HepG2 (cell line): ENCODE results near the gene SPRTN.

ENCODE experiments used
- YEATS4 ChIP-seq: sonication (generic); formaldehyde crosslinking; IDR thresholded peaks from 2 replicates; pipeline ENCODE4 v1.4.0; 2020; ENCODE audit warnings: missing genetic modification reagents, borderline replicate concordance
- ZNF687 ChIP-seq: sonication (generic); formaldehyde crosslinking; IDR thresholded peaks from 2 replicates; pipeline ENCODE4 v1.5.1; 2020; ENCODE audit warnings: mild to moderate bottlenecking, missing genetic modification reagents, moderate library complexity

- TF ChIP-seq ZNF687 (no peak), YEATS4 (CRISPR knock-in tag) (no peak)
These were observed 52.0 kb downstream of the SPRTN start for GRCh38 chr1:231390071-231390470.
